Stimulated activated CD4-positive, alpha-beta T cell treated with anti-CD3 and anti-CD28 coated beads, TNF-alpha, amount 100 ng/mL, for 24 hours (primary cell): ENCODE data around the gene TMEM235.
"Not testable (repeated sequence)": the region's sequence is repeated elsewhere in the genome, so short reads cannot be mapped to it uniquely, and the experiment has no call there.

ENCODE experiments used
- DNase-seq, 3 experiments: peaks; one replicate each; pipeline ENCODE4 v3.0.0-alpha.2; 2020; ENCODE audit warnings: low read depth in 3 of 3

TMEM235 gene

GRCh38 chr17:78219396-78220150 is 11.9 kb upstream of the TMEM235 start:
- DNase-seq = no peak

GRCh38 chr17:78223061-78223460 is 8.4 kb upstream of the TMEM235 start:
- no peak for DNase-seq

GRCh38 chr17:78223765-78224164 is 7.7 kb upstream of the TMEM235 start:
- no peak for DNase-seq

- DNase-seq = no peak
These were observed 7.0 kb upstream of the TMEM235 start for GRCh38 chr17:78224231-78225087.

GRCh38 chr17:78225088-78225865 is 6.2 kb upstream of the TMEM235 start:
- no peak for DNase-seq

GRCh38 chr17:78226055-78226758 is 5.2 kb upstream of the TMEM235 start:
- DNase-seq = no peak

GRCh38 chr17:78226759-78227454 is 4.5 kb upstream of the TMEM235 start:
- no peak for DNase-seq

GRCh38 chr17:78227455-78227916 is 3.9 kb upstream of the TMEM235 start:
- DNase-seq = no peak

GRCh38 chr17:78228176-78228575 is 3.3 kb upstream of the TMEM235 start:
- no peak for DNase-seq

- no peak for DNase-seq
These were observed 1.0 kb upstream of the TMEM235 start for GRCh38 chr17:78230252-78230962.

GRCh38 chr17:78231991-78232858 is 794 bp downstream of the TMEM235 start:
- DNase-seq = no peak

- no peak for DNase-seq
These were observed 1.4 kb downstream of the TMEM235 start for GRCh38 chr17:78232859-78233173.

GRCh38 chr17:78233678-78234077 is 2.2 kb downstream of the TMEM235 start:
- no peak for DNase-seq

- DNase-seq = no peak
These were observed 2.9 kb downstream of the TMEM235 start for GRCh38 chr17:78234261-78234865.

GRCh38 chr17:78235022-78235421 is 3.6 kb downstream of the TMEM235 start:
- not testable (repeated sequence) for DNase-seq

- DNase-seq = no peak
These were observed 4.5 kb downstream of the TMEM235 start for GRCh38 chr17:78235885-78236284.

GRCh38 chr17:78236362-78237127 is 5.1 kb downstream of the TMEM235 start:
- no peak for DNase-seq

GRCh38 chr17:78237401-78238012 is 6.1 kb downstream of the TMEM235 start:
- DNase-seq = no peak
